NCI-H82 treated with DMSO at 0.1 percent for 48 hours (cell line): ENCODE data around the gene ARHGEF7.

ENCODE experiments used
- DNase-seq: peaks from one replicate; lab custom pipeline; 2025; ENCODE audit not compliant: unreplicated experiment; lab: John Stamatoyannopoulos, UW

The ARHGEF7 gene

DNA sequence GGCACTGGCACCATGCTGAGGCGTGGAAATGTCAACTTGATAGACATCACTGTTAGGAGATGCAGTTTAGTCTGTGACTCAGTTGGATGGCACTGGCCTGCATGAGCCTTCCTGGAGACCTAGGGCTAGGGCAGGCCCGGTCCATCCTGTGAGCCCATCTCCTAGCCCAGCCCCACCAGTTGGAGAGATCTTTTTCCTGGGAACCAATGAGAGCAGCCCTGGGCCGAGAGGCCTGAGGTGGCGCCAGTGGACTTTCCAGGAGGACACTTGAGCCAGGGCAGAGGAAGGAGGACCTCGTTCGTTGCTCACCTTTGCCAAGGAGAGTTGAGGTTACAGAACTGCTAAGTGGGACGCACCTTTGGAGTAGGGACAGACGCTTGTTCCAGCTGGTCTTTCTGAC lies 104.8 kb downstream of the ARHGEF7 start:
- DNase-seq, result no peak

DNA sequence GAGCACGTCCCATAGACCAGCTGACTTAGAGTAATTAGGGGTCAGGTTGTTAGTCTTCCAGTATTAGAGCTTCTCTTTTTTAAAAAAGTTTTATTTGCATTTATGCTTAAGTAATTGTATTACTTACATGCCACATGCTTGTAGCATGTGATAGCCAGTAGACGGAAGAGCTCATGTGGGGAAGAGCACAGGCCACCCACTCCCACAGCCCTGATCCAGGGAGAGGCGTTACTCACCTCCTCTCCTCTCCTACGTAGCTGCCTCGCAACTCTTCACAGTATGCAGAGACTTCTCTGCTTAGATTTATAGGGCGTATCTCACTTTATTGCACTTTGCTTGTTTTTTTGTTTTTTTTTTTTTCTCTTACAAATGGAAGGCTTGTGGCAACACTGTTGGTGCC lies 110.1 kb downstream of the ARHGEF7 start:
- DNase-seq, result no peak

DNA sequence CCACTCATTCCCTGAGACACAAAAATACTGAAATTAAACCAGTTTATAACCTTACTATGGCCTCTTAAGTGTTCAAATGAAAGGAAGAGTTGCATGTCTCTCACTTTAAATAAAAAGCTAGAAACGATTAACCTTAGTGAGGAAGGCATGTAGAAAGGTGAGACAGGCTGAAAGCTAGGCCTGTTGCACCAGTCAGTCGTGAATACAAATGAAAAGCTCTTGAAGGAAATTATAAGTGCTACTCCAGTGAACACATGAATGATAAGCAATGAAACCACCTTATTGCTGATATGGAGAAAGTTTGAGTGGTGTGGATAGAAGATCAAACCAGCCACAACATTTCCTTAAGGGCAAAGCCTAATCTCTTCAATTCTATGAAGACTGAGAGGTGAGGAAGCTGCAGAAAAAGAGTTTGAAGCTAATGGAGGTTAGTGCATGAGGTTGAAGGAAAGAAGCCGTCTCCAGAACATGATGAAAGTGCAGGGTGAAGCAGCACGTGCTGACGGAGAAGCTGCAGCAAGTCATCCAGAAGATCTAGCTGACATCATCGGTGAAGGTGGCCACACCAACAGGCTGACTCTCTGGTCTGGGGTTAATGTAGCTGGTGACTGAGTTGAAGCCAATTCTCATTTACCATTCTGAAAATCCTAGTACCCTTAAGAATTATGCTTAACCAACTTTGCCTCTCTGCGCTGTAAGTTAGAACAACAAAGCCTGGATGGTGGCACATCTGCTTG lies 110.9 kb downstream of the ARHGEF7 start:
- DNase-seq, result no peak

DNA sequence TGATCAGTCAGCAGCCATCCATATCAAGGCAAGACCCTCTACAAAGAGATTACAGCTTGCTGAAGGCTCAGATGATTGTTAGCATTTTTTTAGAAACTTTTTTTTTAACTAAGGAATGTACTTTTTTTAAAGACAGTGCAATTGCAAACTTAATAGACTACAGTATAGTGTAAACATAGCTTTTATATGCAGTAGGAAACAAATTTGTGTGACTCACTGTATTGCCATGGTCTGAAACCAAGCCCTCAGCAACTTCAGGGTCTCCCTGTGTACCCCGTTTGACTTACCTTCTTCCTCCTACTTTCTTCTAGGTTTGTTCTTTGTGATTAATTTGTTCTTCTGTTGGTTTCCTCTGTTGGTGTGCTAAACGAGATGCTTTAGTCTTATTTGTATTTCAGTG lies 112.3 kb downstream of the ARHGEF7 start:
- no peak for DNase-seq

DNA sequence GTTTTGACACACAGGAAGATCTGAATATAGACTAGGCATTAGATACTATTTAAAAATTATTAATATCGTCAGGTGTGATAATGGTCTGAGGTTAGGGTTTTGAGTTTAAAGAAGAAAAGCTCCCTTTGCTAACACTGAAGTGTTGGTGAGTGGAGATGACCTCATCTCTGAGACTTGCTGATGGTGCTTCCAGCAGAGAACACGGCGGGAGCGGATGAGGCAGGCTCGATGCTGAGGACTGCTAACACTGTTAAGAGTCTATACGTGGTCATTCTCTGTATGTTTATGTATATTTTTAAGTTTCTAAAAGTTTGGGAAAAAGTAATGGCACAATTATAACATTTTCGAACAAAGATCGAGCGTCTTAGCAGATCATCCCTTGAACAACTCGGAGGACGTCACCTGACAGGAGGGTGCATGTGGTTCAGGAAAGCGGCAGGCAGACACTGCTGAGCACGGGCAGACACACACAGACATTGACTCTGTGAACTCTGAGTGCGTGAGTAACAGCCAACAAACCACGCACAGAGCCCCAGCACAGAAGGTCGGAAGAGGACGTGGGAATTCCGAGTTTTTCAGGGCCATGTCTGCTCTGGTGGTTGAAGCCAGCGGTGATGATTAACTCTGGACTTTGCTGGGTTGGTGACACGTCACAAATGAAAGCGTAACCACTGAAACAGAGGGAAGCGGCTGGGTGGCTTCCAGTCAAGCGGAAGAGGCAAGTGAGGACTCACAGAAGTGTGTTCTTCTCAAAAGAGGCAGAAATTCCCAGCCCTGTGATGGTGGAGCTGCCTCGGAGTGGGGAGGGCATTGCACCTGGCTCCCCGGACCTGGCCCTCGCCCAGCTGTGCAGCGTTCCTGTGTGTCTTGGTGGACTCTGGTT lies 113.4 kb downstream of the ARHGEF7 start:
- DNase-seq, result no peak

DNA sequence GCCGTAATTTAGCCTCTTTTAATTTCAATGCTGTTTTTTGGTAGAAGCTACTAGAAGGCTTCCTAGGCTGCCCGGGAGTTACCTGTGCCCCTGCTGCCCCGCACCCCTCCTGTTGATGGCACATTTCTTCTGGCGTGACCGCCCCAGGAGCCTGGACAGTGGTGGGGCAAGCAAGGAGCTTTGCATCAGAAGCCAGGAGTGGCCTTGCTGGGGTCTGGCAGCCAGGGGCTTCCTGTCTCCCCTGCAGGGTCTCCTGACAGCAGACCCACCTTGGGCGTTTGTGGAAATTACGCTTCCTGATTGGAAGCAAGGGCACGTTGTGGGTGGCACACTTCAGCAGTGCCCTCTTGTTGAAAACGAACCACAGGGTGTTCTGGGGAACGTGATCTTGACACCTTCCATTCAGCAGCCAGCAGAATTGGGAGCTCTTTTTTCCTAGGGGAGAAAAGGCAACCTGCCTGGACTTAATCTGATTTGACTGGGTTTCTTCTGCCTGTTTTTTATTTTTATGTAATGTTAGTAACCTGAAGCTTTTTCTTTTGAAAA lies 115.3 kb downstream of the ARHGEF7 start:
- no peak for DNase-seq

DNA sequence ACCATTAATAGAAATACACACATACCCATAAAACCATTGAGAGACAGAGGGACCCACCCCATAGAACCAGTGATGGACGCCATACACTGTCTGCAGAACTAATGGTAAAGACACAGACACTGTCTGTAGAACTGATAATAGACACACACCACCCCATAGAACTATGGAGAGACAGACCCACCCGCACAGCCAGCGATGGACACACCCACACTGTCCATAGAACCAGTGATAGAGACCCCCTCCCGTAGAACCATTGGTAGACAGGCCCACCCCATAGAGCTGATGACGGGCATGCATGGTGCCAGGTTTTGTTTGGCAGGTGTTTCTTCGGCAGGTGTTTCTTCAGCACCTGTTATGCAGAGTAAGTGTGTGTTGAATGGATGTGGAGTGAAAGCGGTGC lies 117.1 kb downstream of the ARHGEF7 start:
- no peak for DNase-seq

DNA sequence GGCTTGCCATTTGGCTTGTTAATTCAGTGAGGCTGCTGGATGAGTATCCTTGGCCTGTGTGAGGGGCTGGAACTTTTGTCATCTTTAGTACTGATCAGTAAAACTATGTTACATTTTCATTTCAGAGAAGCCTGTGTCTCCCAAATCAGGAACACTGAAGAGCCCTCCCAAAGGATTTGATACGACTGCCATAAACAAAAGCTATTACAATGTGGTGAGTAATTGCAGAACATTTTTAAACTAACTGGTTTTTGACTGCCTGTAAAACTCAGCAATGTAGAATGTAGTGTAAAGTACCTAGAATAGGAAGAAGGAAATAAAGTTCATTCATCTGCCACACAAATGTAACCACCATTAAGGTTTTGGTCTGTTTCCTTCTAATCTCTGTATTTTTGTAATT lies 118.0 kb downstream of the ARHGEF7 start:
- DNase-seq, result no peak

DNA sequence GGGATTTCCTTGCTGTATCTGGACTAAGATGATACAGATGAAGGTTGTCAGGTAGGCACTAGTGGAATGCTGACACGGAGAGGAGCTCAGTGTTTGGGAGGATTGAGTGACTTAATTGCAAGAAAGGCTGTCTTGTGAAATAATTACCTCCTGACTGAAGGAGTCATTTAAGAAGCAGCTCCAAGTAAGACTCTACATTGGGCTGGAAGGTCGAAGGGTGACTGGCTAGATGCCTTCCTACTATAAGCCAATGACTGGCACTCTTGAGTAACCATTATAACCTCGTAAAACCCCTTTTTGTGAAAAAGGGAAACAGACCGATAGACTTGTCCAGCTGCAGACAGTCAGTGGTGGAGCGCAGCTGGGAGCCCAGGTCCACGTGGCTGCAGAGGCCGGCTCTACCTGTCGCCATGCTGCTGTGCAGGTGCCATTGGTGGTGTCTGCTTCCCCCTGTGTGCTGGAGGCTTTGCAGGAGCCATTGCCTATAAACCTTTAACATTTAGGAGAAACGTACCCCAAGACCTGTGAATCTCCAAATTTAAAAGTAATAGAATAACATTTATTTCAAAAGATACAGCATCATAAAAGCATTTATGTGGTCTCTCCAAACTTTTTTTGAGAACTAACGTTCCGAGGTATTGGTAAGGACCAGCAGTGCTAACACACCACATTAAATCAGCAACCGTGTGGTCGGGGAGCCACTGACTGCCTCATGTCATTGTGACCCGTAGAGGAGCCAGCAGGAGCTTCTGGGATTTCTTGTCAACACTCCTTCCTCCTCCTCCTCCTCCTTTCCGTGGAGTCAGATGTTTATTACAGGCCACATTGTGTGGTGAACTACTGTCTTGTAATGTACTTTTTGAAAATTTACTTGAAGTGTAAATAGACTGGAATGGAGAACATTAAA lies 124.9 kb downstream of the ARHGEF7 start:
- DNase-seq, result no peak

DNA sequence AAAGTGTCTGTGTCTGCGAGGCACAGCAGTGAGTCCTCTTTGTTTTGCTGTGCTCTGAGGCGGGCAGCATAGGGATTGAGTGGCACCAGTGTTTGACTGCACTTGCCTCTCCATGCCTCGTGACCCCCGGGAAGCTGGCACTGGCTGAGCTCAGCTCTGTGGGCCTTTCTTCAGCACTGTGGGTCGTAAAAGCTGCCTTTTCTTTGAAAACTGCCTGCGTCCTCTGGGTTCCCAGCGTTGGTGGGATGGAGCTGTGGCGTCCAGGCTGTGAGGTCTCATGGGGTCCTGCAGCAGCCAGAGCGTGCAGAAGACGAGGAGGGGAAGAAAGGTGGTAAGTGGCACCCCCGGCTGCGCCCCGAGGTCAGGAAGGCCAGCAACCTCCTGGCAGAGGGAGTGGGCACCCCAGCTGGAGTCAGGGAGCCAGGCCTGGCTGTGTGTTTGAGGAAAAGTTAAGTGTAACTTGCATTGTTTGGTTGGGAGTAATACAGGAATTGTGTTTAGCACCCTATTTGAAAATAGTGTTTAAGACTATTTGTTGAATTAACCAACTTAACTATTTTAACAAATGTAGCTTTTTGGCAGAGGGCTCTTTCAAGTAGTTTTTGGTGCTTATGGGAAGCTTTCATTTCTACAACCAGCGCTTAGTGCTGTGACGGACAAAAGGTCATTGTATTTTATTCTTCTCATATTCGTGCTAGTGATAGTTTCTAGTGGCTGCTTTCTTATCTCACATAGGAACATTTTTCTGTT lies 126.1 kb downstream of the ARHGEF7 start:
- DNase-seq, result no peak

DNA sequence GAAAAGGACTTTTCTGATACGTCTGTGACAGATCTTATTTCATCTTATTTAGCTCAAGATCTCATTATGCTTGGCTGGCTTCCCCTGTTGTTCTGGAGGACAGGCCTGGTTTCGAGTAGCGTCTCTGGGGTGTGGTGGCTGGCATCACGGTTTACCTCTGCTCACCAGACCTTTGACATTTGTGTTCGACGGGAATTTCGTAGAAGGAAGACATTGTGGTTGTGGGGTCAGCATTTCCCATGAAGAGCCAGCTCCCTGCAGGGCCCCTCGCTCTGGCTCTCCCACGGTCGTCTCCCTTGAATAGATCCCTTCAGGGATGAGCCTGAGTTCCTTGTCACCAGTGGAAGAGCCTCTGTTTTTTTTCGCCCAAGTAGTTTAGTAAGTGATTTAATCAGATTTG lies 126.8 kb downstream of the ARHGEF7 start:
- no peak for DNase-seq

DNA sequence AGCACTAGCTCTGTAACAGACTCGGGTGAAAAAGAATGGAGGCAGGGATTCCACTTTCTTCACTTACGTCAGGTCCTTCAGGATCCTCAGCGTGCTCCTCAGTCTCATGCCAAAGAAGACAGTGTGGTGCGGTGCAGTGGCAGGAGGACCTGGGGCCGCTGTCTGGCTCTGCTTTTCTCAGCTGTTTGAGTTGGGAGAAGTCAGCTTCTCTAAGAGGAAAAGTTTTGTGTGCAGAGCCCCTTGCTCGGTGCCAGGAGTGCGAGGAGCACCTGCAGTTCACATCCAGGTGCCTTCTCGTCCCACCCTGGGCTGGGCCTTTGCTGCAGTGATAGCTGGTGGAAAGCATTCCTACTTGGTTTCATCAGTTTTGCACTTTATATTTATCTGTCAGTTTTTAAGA lies 127.5 kb downstream of the ARHGEF7 start:
- no peak for DNase-seq

DNA sequence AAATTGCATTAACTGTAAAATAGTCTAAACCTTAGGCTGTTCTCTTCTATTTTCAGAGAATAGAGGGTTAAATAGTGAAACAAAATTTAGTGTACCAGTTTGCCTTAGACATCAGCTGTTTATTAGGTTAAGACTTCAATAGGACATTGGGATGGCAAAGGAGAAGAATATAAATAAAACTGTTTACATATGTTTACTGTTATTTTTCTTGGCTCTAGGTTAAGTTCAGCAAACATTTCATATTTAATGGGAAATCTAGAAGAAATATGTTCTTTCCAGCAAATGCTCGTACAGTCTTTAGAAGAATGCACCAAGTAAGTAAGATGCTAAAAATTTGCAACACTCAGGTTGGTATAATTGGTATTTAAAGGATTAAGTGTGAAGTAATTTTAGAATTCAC lies 128.9 kb downstream of the ARHGEF7 start:
- no peak for DNase-seq

DNA sequence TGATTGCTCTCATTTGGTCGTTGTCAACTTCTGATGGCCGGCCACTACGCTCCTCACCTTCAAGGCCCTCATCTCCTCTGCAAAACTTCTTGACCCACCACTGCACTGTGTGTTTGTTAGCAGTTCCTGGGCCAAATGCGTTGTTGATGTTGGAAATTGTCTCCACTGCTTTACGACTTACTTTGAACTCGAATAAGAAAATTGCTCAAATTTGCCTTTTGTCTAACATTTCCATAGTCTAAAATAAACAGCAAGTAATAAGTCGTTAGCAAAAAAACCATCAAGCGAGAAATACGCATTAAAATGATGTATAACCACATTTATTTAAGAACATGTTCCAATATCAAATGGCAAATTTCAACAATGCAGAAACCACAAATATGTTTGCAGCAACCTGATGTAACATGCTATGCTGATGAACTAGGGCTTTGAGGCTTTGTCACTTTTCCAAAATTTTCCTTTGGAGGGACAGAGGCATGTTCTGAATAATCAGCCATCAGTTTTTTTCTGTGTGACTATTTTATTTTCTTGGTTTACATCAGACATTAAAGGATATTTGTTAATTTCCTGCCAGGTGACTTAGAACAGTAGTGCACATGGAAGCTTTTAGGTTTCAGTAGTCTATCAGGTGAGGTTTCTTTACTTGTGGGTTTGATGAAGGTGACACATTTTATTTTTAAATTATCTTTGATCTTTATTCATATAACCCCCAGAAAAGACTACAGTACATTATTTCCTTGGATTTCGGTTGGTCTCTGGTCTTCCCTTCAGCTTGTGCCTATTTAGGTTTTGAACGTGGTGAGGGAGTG lies 130.7 kb downstream of the ARHGEF7 start:
- no peak for DNase-seq

DNA sequence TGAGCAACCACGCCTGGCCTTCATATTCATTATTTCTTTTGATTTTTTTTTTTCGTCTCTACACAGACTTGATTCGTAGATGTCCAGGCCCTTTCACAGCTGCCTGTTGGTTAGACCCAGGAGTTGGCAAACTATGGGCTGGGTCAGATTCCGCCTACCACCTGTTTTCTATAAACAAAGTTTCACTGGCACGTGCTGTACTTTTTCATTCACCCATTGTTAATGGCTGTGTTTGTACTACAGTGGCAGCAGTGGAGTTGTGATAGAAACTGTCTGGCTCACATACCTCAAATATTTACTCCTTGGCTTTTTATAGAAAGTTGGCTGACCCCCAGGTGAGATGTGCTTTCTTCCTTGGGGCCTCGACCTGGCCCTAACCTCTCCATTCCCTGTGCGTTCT lies 132.4 kb downstream of the ARHGEF7 start:
- no peak for DNase-seq

DNA sequence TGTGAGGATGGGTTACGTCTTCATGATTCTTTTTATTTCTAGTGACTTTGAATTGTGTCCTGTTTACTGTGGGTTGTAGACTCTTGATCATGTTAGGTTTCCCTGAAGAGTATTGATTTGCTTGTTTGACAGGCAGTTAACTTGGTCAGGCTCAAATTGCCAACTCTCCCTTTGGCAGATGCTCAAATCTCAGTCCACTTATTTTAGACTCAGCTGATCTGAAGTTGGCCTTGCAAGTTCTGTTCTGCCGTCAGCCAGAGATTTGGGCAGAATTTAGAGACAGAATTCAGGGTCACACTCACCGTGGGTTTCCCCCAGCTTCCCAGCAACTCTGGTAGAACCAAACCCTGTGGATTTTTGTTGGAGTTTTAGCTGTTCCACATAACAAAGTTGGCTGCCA lies 133.7 kb downstream of the ARHGEF7 start:
- no peak for DNase-seq

DNA sequence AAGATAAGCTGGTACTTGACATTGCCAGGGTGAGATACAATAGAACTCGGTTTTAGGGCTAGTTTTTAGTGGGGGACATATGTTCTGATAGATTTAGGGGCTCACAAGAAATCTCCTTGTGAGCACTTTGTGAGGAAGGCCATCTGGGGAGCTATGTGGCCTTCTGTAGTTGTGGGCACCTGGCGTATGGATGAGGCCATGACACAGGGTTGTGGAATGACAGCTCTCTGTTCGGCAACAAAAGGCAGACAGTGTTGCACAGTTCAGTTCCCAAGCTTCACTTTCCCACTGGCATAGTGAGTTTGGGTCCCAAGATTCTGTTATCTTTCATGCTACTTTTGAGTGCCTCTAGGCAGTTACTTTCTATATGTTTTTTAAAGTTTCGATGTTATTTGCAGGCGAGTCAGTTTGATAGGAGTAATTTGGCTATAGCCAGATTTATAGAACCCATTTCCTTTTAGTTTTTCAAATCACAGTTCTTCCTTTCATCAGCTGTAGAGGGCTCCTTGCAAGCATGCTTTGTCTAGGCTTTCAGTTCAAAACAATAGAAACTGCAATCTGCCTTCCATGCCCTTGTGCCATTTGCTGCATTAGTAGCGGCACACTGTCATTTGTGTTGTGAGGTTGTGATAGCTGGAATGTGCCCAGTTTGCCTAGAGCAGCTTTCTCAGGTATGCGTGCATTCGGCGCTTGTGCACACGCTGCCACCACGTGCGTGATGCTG lies 134.7 kb downstream of the ARHGEF7 start:
- no peak for DNase-seq

DNA sequence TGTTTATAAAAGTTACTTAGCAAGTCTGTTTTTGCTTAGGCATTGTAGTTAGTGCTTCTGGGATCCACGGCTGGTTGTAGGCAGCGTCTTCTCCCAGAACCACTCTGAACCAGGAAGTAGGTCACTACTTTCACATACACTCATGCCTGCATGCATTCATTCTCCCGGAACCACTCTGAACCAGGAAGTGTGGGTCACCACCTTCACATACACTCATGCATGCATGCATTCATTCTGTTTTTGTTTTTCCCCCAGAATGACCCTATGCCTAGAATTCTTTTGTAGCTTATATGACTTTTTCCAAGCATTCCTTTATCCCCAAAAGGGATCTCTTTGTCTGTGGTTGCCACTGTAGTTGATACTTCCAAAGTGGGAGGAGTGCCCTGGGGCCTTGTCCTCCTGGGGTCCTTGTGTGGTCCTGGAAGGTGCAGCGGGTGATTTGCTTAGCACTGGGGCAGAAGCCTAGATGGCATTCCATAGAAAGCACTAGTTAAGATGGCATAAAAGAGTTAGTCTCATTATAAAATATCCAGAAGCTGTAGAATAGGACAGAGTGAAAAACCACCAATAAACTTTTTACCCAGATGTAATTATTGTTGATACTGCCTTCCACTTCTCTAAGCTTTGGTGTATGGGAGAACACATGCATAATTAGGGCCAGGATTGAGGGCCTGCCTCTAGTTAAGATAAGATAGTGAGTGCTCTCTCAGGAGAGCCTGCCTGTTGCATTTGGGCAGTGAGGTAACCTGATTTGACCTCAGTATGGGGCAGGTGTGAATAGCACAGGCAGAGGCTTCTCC lies 136.7 kb downstream of the ARHGEF7 start:
- no peak for DNase-seq
